Smooth muscle cell (in vitro differentiated cells): ENCODE measurements around the gene COL19A1. TPM values are rescaled to one million over a fixed set of nuclear protein-coding genes. Genes with fewer than 3 reads are reported as not detected.
A peak's percentile ranks its signal among the peaks of the same experiment; 100 is the strongest.

Source experiments
- DNase-seq: peaks from one replicate; lab custom pipeline; 2025; ENCODE audit not compliant: unreplicated experiment; lab: John Stamatoyannopoulos, UW
- H2AFZ ChIP-seq: fragments of 200-600 bp; sonication (generic); 2 replicates; pipeline ENCODE4 v1.6.0; 2016; ENCODE audit warnings: antibody characterized with exemption, low read depth, mild to moderate bottlenecking
- H3F3A ChIP-seq: fragments of 200-600 bp; sonication (generic); 2 replicates; pipeline ENCODE4 v1.6.0; 2017; ENCODE audit warnings: antibody characterized with exemption, low read depth
- H3K27ac ChIP-seq: fragments of 200-600 bp; sonication (generic); 2 replicates; pipeline ENCODE4 v1.5.1; 2016; ENCODE audit warnings: low read depth, mild to moderate bottlenecking
- H3K27me3 ChIP-seq: fragments of 200-600 bp; sonication (generic); 2 replicates; pipeline ENCODE4 v1.6.1; 2016; ENCODE audit warnings: low read depth, mild to moderate bottlenecking
- H3K36me3 ChIP-seq: fragments of 200-600 bp; sonication (generic); 2 replicates; pipeline ENCODE4 v1.5.1; 2016; ENCODE audit warnings: low read depth
- H3K4me1 ChIP-seq: fragments of 200-600 bp; sonication (generic); 2 replicates; pipeline ENCODE4 v1.5.1; 2016; ENCODE audit warnings: low read depth
- H3K4me2 ChIP-seq: fragments of 200-600 bp; sonication (generic); 2 replicates; pipeline ENCODE4 v1.6.0; 2016; ENCODE audit warnings: mild to moderate bottlenecking
- H3K4me3 ChIP-seq: fragments of 200-600 bp; sonication (generic); 2 replicates; pipeline ENCODE4 v1.5.1; 2016; ENCODE audit warnings: mild to moderate bottlenecking
- H3K79me2 ChIP-seq: fragments of 200-600 bp; sonication (generic); 2 replicates; pipeline ENCODE4 v1.6.0; 2016; ENCODE audit warnings: low read depth, mild to moderate bottlenecking
- H3K9ac ChIP-seq: fragments of 200-600 bp; sonication (generic); 2 replicates; pipeline ENCODE4 v1.6.0; 2016; ENCODE audit warnings: low read depth
- H3K9me3 ChIP-seq: fragments of 200-600 bp; sonication (generic); replicated peaks from 2 replicates; pipeline ENCODE4 v1.5.1; 2016; ENCODE audit warnings: low read depth
- H4K20me1 ChIP-seq: fragments of 200-600 bp; sonication (generic); 2 replicates; pipeline ENCODE4 v1.6.0; 2016; ENCODE audit warnings: low read depth
- CTCF ChIP-seq: fragments of 200-600 bp; sonication (generic); IDR thresholded peaks from 2 replicates; pipeline ENCODE4 v1.5.1; 2017; ENCODE audit warnings: borderline replicate concordance, mild to moderate bottlenecking, antibody characterized with exemption; ENCODE audit not compliant: insufficient read depth, poor library complexity, severe bottlenecking
- WGBS: methylation state at CpG from one replicate; pipeline ENCODE4 v1.1.7; 2016; ENCODE audit warnings: low lambda C conversion rate; 5-methylcytosine and 5-hydroxymethylcytosine counted together
- polyA plus RNA-seq: library from polyadenylated mRNA; unstranded; fragments of >200 nt; fragmentation: Nextera tagmentation; extraction: Ambion mirVana; gene quantifications from 2 replicates; pipeline ENCODE4 v1.2.1, GENCODE V29; 2016
- total RNA-seq: library from RNA; depleted of rRNA; stranded (reverse); fragments of >200 nt; gene quantifications from 2 replicates; pipeline ENCODE4 v1.2.3, GENCODE V29; 2014

Gene COL19A1
- total and polyA plus RNA-seq, 2 experiments from 2014 or later: 0.55 to 1.6 TPM

GRCh38 chr6:70162972-70163371, 296.6 kb downstream of the COL19A1 start:
- Histone ChIP-seq H3K27ac (no peak overlapping the region), H3K36me3 (no peaks in the 10 kb centered on the region), H3K27me3 (no peaks in the 10 kb centered on the region), H4K20me1 (no peaks in the 10 kb centered on the region), H3K4me2 (no peak overlapping the region), H3F3A (peaks cover 6% of the 10 kb centered on the region), H3K79me2 (no peaks in the 10 kb centered on the region), H3K4me1 (no peaks in the 10 kb centered on the region), H3K9ac (no peak overlapping the region), H2AFZ (no peak overlapping the region), H3K9me3 (no peaks in the 10 kb centered on the region), H3K4me3 (no peak overlapping the region)
- WGBS: 67% methylated on average over 3 of the region's 3 CpGs
- DNase-seq: no peak
- TF ChIP-seq CTCF: no peak

GRCh38 chr6:70163795-70164194, 297.4 kb downstream of the COL19A1 start:
- H3K27ac ChIP-seq: no peak overlapping the region

GRCh38 chr6:70164556-70164955, 298.2 kb downstream of the COL19A1 start:
- Histone ChIP-seq H3K9me3 (no peaks in the 10 kb centered on the region), H3K4me3 (no peak overlapping the region), H4K20me1 (no peaks in the 10 kb centered on the region), H3K9ac (no peak overlapping the region), H3K36me3 (no peaks in the 10 kb centered on the region), H3K27ac (no peak overlapping the region), H3F3A (peaks cover 6% of the 10 kb centered on the region), H3K27me3 (no peaks in the 10 kb centered on the region), H2AFZ (no peak overlapping the region), H3K4me1 (no peaks in the 10 kb centered on the region), H3K79me2 (no peaks in the 10 kb centered on the region), H3K4me2 (peak overlapping the region; percentile 14)
- no peak for TF ChIP-seq CTCF
- WGBS: 29% methylated on average over 2 of the region's 2 CpGs
- DNase-seq: no peak

More at GRCh38 chr6:70163795-70164194, 297.4 kb downstream of the COL19A1 start:
- Histone ChIP-seq H3K4me1 (no peaks in the 10 kb centered on the region), H3K27me3 (no peaks in the 10 kb centered on the region), H4K20me1 (no peaks in the 10 kb centered on the region), H3K4me2 (peak overlapping the region; percentile 14), H3F3A (peaks cover 6% of the 10 kb centered on the region), H3K4me3 (no peak overlapping the region), H2AFZ (no peak overlapping the region), H3K9ac (no peak overlapping the region), H3K9me3 (no peaks in the 10 kb centered on the region), H3K79me2 (no peaks in the 10 kb centered on the region), H3K36me3 (no peaks in the 10 kb centered on the region)
- no peak for DNase-seq
- WGBS: 85% methylated on average over 3 of the region's 3 CpGs
- TF ChIP-seq CTCF: no peak
